ENCODE measurements around the gene ESRRA.

The ESRRA gene

DNA sequence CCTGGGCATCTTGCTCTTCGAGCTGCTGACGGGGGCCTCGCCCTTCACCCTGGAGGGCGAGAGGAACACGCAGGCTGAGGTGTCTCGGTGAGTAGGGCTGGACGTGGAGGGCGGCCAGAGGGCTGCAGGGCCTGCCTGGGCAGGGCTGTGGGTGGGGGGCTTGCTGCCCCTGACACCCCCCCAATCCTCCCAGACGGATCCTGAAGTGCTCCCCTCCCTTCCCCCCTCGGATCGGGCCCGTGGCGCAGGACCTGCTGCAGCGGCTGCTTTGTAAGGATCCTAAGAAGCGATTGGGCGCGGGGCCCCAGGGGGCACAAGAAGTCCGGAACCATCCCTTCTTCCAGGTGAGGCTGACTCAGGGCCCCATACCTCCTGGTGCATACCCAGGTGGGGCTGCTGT is 56.3 kb downstream of the ESRRA start:
- Mint-ChIP-seq H3K4me3 (peak overlapping the region; percentile 51), H3K27ac (no peak overlapping the region), H3K36me3 (ENCODE audit: low read depth) (peaks cover 33% of the 10 kb centered on the region)

DNA sequence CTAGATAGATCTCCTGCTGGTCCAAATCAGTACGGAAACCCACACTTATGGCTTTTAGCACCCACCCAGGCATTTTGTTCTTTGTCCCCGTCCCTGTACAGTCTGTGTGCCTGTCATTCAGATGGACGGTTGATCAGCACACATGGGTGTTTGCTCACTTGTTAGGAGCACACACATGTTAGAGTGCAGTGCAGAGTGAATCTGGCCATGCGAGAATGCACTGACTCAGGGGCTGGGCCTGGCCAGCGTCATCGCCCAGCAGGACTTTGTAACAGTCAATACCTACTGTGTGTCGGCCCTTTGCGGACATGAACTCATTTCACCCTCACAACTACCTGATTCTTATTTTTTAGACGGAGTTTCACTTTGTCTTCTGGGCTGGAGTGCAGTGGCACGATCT is 57.0 kb downstream of the ESRRA start:
- Mint-ChIP-seq H3K36me3 (ENCODE audit: low read depth) (peaks cover 35% of the 10 kb centered on the region), H3K4me3 (no peak overlapping the region), H3K9me3 (no peaks in the 10 kb centered on the region), H3K27me3 (ENCODE audit: low read depth) (no peaks in the 10 kb centered on the region), H3K4me1 (ENCODE audit: low read depth) (peaks cover 27% of the 10 kb centered on the region), H3K27ac (no peak overlapping the region)

More for the DNA sequence above, 56.3 kb downstream of the ESRRA start:
- Mint-ChIP-seq H3K27me3 (ENCODE audit: low read depth) (no peaks in the 10 kb centered on the region), H3K4me1 (ENCODE audit: low read depth) (peaks cover 27% of the 10 kb centered on the region), H3K9me3 (no peaks in the 10 kb centered on the region)

- Mint-ChIP-seq H3K27ac (no peak overlapping the region), H3K4me1 (ENCODE audit: low read depth) (peaks cover 20% of the 10 kb centered on the region), H3K36me3 (ENCODE audit: low read depth) (peaks cover 34% of the 10 kb centered on the region), H3K9me3 (no peaks in the 10 kb centered on the region), H3K4me3 (no peak overlapping the region), H3K27me3 (ENCODE audit: low read depth) (no peaks in the 10 kb centered on the region)
Measured at GRCh38 chr11:64364435-64364834, 59.1 kb downstream of the ESRRA start.

DNA sequence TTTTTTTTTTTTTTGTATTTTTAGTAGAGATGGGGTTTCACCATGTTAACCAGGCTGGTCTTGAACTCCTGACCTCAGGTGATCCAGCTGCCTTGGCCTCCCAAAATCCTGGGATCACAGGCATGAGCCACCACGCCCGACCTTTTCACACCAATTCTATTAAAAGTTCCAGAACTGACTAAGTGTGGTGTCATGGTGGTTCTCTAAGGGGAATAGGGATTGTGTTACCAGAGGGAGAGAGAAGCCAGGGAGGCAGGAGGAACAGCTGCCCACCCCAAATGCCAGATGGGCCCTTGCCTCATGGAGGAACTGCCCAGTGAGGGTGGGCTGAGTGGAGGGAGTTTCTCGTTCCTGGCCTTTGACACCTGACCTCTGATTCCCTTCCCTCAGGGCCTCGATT is 59.6 kb downstream of the ESRRA start:
- Mint-ChIP-seq H3K27me3 (ENCODE audit: low read depth) (no peaks in the 10 kb centered on the region), H3K4me3 (no peak overlapping the region), H3K36me3 (ENCODE audit: low read depth) (peaks cover 36% of the 10 kb centered on the region)

More for the DNA sequence above, 59.6 kb downstream of the ESRRA start:
- no peaks in the 10 kb centered on the region for H3K9me3 Mint-ChIP-seq
- H3K27ac Mint-ChIP-seq, result no peak overlapping the region
- peaks cover 15% of the 10 kb centered on the region for H3K4me1 Mint-ChIP-seq (ENCODE audit: low read depth)
